Mammary epithelial cell (primary cell): ENCODE data around the gene FAAP100.

Experiments
- EZH2 ChIP-seq: IDR thresholded peaks from 2 replicates; pipeline ENCODE4 v1.6.1; 2012; ENCODE audit warnings: low read length, inconsistent platforms, borderline replicate concordance
- TF ChIP-seq, protein P1 (sequence below), 2 donors: IDR thresholded peaks in 1 of 2; conservative IDR thresholded peaks in 1 of 2; 2 replicates each; pipeline ENCODE4 v1.5.1; 2011 to 2012; ENCODE audit warnings: inconsistent platforms in 2 of 2, low read length in 2 of 2, mild to moderate bottlenecking in 2 of 2, control low read depth in 1 of 2, low read depth in 1 of 2; ENCODE audit not compliant: insufficient read depth in 1 of 2; ENCODE audit errors: extremely low read depth in 1 of 2

- TF ChIP-seq EZH2 = no peak
- TF ChIP-seq, protein P1, sequence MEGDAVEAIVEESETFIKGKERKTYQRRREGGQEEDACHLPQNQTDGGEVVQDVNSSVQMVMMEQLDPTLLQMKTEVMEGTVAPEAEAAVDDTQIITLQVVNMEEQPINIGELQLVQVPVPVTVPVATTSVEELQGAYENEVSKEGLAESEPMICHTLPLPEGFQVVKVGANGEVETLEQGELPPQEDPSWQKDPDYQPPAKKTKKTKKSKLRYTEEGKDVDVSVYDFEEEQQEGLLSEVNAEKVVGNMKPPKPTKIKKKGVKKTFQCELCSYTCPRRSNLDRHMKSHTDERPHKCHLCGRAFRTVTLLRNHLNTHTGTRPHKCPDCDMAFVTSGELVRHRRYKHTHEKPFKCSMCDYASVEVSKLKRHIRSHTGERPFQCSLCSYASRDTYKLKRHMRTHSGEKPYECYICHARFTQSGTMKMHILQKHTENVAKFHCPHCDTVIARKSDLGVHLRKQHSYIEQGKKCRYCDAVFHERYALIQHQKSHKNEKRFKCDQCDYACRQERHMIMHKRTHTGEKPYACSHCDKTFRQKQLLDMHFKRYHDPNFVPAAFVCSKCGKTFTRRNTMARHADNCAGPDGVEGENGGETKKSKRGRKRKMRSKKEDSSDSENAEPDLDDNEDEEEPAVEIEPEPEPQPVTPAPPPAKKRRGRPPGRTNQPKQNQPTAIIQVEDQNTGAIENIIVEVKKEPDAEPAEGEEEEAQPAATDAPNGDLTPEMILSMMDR (conservative IDR thresholded peaks at IDR 0.05 in 1 of 2, IDR thresholded peaks at IDR 0.05 in 1 of 2; ENCODE audit: extremely low read depth in 1 of 2, insufficient read depth in 1 of 2, low read depth in 1 of 2, low read length in 2 of 2) = no peak
Observed at GRCh38 chr17:81528384-81528650, 23.8 kb downstream of the FAAP100 start.
